ENCODE measurements around the gene REXO4. TPM values are rescaled to one million over a fixed set of nuclear protein-coding genes. Genes with fewer than 3 reads are reported as not detected.
A peak's percentile ranks its signal among the peaks of the same experiment; 100 is the strongest.

REXO4 gene, protein sequence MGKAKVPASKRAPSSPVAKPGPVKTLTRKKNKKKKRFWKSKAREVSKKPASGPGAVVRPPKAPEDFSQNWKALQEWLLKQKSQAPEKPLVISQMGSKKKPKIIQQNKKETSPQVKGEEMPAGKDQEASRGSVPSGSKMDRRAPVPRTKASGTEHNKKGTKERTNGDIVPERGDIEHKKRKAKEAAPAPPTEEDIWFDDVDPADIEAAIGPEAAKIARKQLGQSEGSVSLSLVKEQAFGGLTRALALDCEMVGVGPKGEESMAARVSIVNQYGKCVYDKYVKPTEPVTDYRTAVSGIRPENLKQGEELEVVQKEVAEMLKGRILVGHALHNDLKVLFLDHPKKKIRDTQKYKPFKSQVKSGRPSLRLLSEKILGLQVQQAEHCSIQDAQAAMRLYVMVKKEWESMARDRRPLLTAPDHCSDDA
- total RNA-seq (2013; cell fraction: nucleolus; rRNA removed): 28.7 and 29.1 TPM in 2 replicates
- total RNA-seq (2014; rRNA removed): 31.5 and 33.3 TPM in 2 replicates
- total RNA-seq (2014; rRNA removed; fragmentation: Illumina TruSeq; extraction: Trizol): 16.5 and 20.9 TPM in 2 replicates
- 42.1 and 43.9 TPM in 2 replicates for total RNA-seq (2021)
- polyA plus RNA-seq (2011; ENCODE audit: low read depth): 12.9 TPM
- polyA plus RNA-seq (2011; rRNA removed): 23.8 and 27.7 TPM in 2 replicates
- 30.9 and 39.6 TPM in 2 replicates for polyA plus RNA-seq (2011; cell fraction: cytosol; rRNA removed)
- 23.1 and 30.9 TPM in 2 replicates for polyA plus RNA-seq (2011; cell fraction: nucleus; rRNA removed)
- 22.7 and 26.6 TPM in 2 replicates for polyA plus RNA-seq (2012)
- 16.4 and 24.8 TPM in 2 replicates for polyA plus RNA-seq (2014; fragmentation: Illumina TruSeq; extraction: Trizol)
- 1 to 10 TPM; 2.7 to 8.4 TPM for polyA plus RNA-seq (2014; fragmentation: Nextera tagmentation; extraction: Ambion mirVana)
- polyA plus RNA-seq (2014; rRNA removed): 37.9 and 39.6 TPM in 2 replicates
- 10 to 100 TPM; 34.0 to 38.9 TPM for polyA plus RNA-seq (2016; fragmentation: Nextera tagmentation; extraction: Ambion mirVana)
- polyA minus RNA-seq (2011; rRNA and poly(A)+ RNA removed): 18.3 and 28.3 TPM in 2 replicates
- polyA minus RNA-seq (2011; cell fraction: cytosol; rRNA and poly(A)+ RNA removed): 12.6 and 13.8 TPM in 2 replicates
- 8.9 and 15.5 TPM in 2 replicates for polyA minus RNA-seq (2011; cell fraction: nucleus; rRNA and poly(A)+ RNA removed)
- Bru-seq, nascent RNA: percentile 82 among the genes with signal in this experiment
- BruChase-seq, experiment 1, labeled RNA remaining after a 6-hour chase: percentile 79 among the genes with signal in this experiment
- BruChase-seq, experiment 2, labeled RNA remaining after a 2-hour chase: percentile 79 among the genes with signal in this experiment
- long read RNA-seq, experiment 1, transcript REXO4-202 (8 exons, 2,360 nt): major isoform, 44 of 51 reads
- long read RNA-seq, experiment 1, partial matches to known transcripts: 3 of 51 reads
- long read RNA-seq, experiment 1, other reads (novel, unspliced or antisense): 3 of 51 reads
- long read RNA-seq, experiment 2, partial matches to known transcripts: 2 of 8 reads
- long read RNA-seq, experiment 2, other reads (novel, unspliced or antisense): 2 of 8 reads

DNA sequence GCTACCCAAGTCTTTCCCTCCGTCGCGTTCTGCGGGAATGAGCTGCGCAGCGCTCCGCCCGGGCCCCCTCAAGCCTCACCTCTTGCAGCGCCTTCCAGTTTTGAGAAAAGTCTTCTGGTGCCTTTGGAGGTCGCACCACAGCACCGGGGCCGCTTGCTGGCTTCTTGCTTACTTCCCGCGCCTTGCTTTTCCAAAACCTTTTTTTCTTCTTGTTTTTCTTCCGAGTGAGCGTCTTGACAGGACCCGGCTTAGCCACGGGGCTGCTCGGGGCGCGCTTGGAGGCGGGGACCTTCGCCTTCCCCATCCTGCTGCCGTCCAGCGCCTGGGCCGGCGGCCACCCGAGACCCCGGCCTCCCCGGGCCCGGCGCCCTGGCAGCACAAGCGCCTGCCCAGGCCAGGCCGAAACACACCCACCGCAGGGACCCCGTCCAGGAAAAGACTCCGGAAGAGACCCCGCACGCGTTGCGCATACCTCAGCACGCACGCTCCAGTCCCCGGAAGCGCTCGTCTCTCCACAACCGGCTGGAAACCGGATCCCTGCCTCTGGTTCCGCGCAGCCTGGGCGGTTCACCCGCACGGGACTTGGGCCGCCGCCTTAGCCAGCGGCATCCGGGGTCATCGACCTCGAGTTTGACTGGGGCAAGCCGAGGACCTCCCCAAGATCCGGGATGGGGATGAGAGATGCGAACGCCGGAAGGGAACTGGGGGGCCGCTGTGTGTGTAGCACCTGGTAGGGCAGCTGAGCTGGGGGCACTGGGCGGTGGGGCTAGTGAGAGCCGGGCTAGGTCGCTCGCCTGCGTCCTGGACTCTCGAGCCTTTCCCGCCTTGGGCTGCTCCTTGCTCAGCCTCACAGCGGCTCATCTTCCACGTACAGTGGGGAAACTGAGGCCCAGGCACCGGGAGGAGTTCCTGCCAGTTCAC lies at the start of gene REXO4:
Gene REXO4, minus strand, starts transcription at position 470 of the 921 bp plus-strand sequence. Its CDS starts 166 bp downstream, at position 304.
- Histone ChIP-seq H3K4me1 (ENCODE audit: control insufficient read depth, insufficient read depth, low read length) (peaks cover 51% of the 10 kb centered on the region), H3K9me3 (replicated peaks; ENCODE audit: control insufficient read depth, insufficient read depth, low read length) (no peaks in the 10 kb centered on the region; the same call in 1 of the 3 replicates), H3K27ac (ENCODE audit: control insufficient read depth, insufficient read depth) (peak within 1 kb of the TSS; percentile 90), H3K9ac (ENCODE audit: control insufficient read depth, insufficient read depth, low read length) (peak within 1 kb of the TSS; percentile 80), H3K36me3 (ENCODE audit: control insufficient read depth in 2 of 2, insufficient read depth in 2 of 2, low read length in 1 of 2) (peaks cover 9% of the 10 kb centered on the region in 2 experiments; a peak in 3 of 4 replicates), H3K4me3 (peak within 1 kb of the TSS; percentile 89), H3K4me2 (ENCODE audit: control insufficient read depth, insufficient read depth) (peak within 1 kb of the TSS; percentile 99), H4K20me1 (ENCODE audit: control insufficient read depth, insufficient read depth) (no peaks in the 10 kb centered on the region), H2AFZ (ENCODE audit: control insufficient read depth, low read depth, low read length) (peak within 1 kb of the TSS; percentile 63), H3K79me2 (ENCODE audit: control insufficient read depth, insufficient read depth, low read length) (peaks cover 43% of the 10 kb centered on the region), H3K27me3 (replicated peaks in 1 of 2; ENCODE audit: control insufficient read depth in 2 of 2, insufficient read depth in 2 of 2, low read length in 1 of 2) (no peaks in the 10 kb centered on the region)
- WGBS (ENCODE audit: insufficient coverage, insufficient replicate concordance, low lambda C conversion rate, missing lambda C conversion rate): 1% methylated on average over 75 of the region's 75 CpGs
- POLR2A ChIA-PET: interaction anchor here (0.6 to 2.2 kb wide), 5 partner anchors 13 to 645 kb away, joined by 3 to 7 read pairs (median 3); partner anchors contain the start of genes CACFD1 and SLC2A6
- CTCF ChIA-PET: interaction anchor here (1.2 to 2.8 kb wide), 3 partner anchors 10 to 232 kb away, joined by 3 to 12 read pairs (median 4); no protein-coding TSS in a partner anchor
- FAIRE-seq: peak; percentile 49
- ATAC-seq: peak; percentile 74
- intact Hi-C loops (cut with micrococcal nuclease; ENCODE audit: unreplicated experiment) (loop anchor here (5.0 kb wide), 2 partner anchors 40 to 60 kb away; partner anchors contain the start of genes SLC2A6, STKLD1 and SURF4), in situ Hi-C loops (cut with MboI) (no loop called here)
- TSS peak; percentile 76 for BruUV-seq (replicated peaks)
- SMC1A ChIA-PET (ENCODE audit: uncharacterized antibody, unreplicated experiment): interaction anchor here (0.9 to 1.5 kb wide), 2 partner anchors 59 to 60 kb away, joined by 3 read pairs; no protein-coding TSS in a partner anchor
- RAD21 ChIA-PET (ENCODE audit: unreplicated experiment): interaction anchor here (0.6 kb wide), 1 partner anchor 61 kb away, joined by 3 read pairs; the partner anchor contains the start of genes SURF1 and SURF2
- DNase-seq (ENCODE audit: low read depth, low spot score): peak; percentile 73
- TF ChIP-seq, protein P1, sequence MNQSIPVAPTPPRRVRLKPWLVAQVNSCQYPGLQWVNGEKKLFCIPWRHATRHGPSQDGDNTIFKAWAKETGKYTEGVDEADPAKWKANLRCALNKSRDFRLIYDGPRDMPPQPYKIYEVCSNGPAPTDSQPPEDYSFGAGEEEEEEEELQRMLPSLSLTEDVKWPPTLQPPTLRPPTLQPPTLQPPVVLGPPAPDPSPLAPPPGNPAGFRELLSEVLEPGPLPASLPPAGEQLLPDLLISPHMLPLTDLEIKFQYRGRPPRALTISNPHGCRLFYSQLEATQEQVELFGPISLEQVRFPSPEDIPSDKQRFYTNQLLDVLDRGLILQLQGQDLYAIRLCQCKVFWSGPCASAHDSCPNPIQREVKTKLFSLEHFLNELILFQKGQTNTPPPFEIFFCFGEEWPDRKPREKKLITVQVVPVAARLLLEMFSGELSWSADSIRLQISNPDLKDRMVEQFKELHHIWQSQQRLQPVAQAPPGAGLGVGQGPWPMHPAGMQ (IDR thresholded peaks at IDR 0.05; ENCODE audit: borderline replicate concordance): peak; percentile 62; the same call in 1 of the 2 replicates
- TF ChIP-seq ZZZ3 (IDR thresholded peaks at IDR 0.05; ENCODE audit: control insufficient read depth, insufficient read length, low read depth) (peak; percentile 34), IRF4 (IDR thresholded peaks at IDR 0.05; ENCODE audit: low read depth, low read length) (peak; percentile 71), NFXL1 (IDR thresholded peaks at IDR 0.05; ENCODE audit: borderline replicate concordance) (no peak), TCF3 (IDR thresholded peaks at IDR 0.05; ENCODE audit: borderline replicate concordance, insufficient read depth, low read depth, low read length) (0 out of 2 replicates have a peak, but pooled peaks have one; percentile 9), STAT3 (IDR thresholded peaks at IDR 0.05; ENCODE audit: low read depth, low read length) (no peak), POLR2AphosphoS2 (IDR thresholded peaks at IDR 0.05; ENCODE audit: low read depth, low read length) (peak; percentile 37; the same call in 1 of the 2 replicates), ETV6 (conservative IDR thresholded peaks at IDR 0.05 in 1 of 2, IDR thresholded peaks at IDR 0.05 in 1 of 2; ENCODE audit: borderline replicate concordance in 1 of 2, low read depth in 1 of 2) (peak in 1 of 2 experiments; percentile 53; a peak in 1 of 4 replicates)

Data from GM12878 (cell line).